Activated CD4-positive, alpha-beta T cell treated with anti-CD3 and anti-CD28 coated beads for 36 hours (primary cell): ENCODE measurements around the gene SYTL2. TPM values are rescaled to one million over a fixed set of nuclear protein-coding genes. Genes with fewer than 3 reads are reported as not detected.

Source experiments
- ATAC-seq: fragments of 200-7000 bp; cut with Tn5 transposase; one replicate; pipeline ENCODE4 v1.10.0; 2021; ENCODE audit warnings: mild to moderate bottlenecking, moderate library complexity
- CTCF ChIA-PET: fragments of 350-600 bp; sonication (Branson Sonifier 250); formaldehyde crosslinking; loops from one replicate; lab custom pipeline; 2021; ENCODE audit warnings: antibody characterized with exemption; lab: Charles Lee
- POLR2A ChIA-PET: fragments of 350-600 bp; sonication (Branson Sonifier 250); formaldehyde crosslinking; loops from one replicate; lab custom pipeline; 2021; ENCODE audit warnings: antibody characterized with exemption, inconsistent platforms; lab: Charles Lee
- DNase-seq: peaks from one replicate; pipeline ENCODE4 v3.0.0-alpha.2; 2020
- H3K27ac Mint-ChIP-seq: one replicate; pipeline ENCODE4 v1.8.0; 2021; ENCODE audit warnings: mixed read lengths
- H3K27me3 Mint-ChIP-seq: one replicate; pipeline ENCODE4 v1.8.0; 2021; ENCODE audit warnings: mixed read lengths
- H3K36me3 Mint-ChIP-seq: one replicate; pipeline ENCODE4 v1.8.0; 2021; ENCODE audit warnings: low read depth, mixed read lengths
- H3K4me1 Mint-ChIP-seq: one replicate; pipeline ENCODE4 v1.8.0; 2021; ENCODE audit warnings: mixed read lengths
- H3K4me3 Mint-ChIP-seq: one replicate; pipeline ENCODE4 v1.8.0; 2021; ENCODE audit warnings: mild to moderate bottlenecking, moderate library complexity, mixed read lengths
- H3K9me3 Mint-ChIP-seq: one replicate; pipeline ENCODE4 v1.8.0; 2021; ENCODE audit warnings: low read depth, mixed read lengths
- intact Hi-C, 2 experiments: fragments of 100-400 bp; cut with DNase I in 1 of 2; cut with micrococcal nuclease in 1 of 2; formaldehyde crosslinking; loops; one replicate each; pipeline versions ENCODE4 v1.14.2 to v1.15.1; 2022 to 2024; cut with DNase I, micrococcal nuclease
- total RNA-seq, 2 experiments: library from RNA; stranded (reverse); gene quantifications; one replicate each; pipeline ENCODE4 v1.2.3, GENCODE V29; 2021

Gene SYTL2
- total RNA-seq, 2 experiments from 2014 or later = 5.2 to 6.8 TPM

GRCh38 chr11:85749884-85750283 lies 61.1 kb downstream of the SYTL2 start:
- DNase-seq (no peak), ATAC-seq (no peak)
- H3K4me3 Mint-ChIP-seq = no peak overlapping the region
- POLR2A ChIA-PET = no interaction called here
- H3K36me3 Mint-ChIP-seq = peaks cover 7% of the 10 kb centered on the region
- H3K4me1 Mint-ChIP-seq = peaks cover 78% of the 10 kb centered on the region
- no peaks in the 10 kb centered on the region for H3K27me3 Mint-ChIP-seq
- CTCF ChIA-PET = interaction anchor here (0.6 kb wide), 1 partner anchor 298 kb away, joined by 3 read pairs; no protein-coding TSS in a partner anchor
- H3K27ac Mint-ChIP-seq = peak overlapping the region; percentile 64
- peaks cover 2% of the 10 kb centered on the region for H3K9me3 Mint-ChIP-seq
- intact Hi-C loops = loop anchor here (5.0 to 10.0 kb wide), 4 partner anchors 48 to 1057 kb away; no protein-coding TSS in a partner anchor

GRCh38 chr11:85749287-85749834 lies 61.6 kb downstream of the SYTL2 start:
- ChIA-PET POLR2A (no interaction called here), CTCF (interaction anchor here (0.7 to 1.3 kb wide), 2 partner anchors 12 to 93 kb away, joined by 3 to 4 read pairs; no protein-coding TSS in a partner anchor)
- Mint-ChIP-seq H3K36me3 (peaks cover 7% of the 10 kb centered on the region), H3K27me3 (no peaks in the 10 kb centered on the region), H3K4me3 (no peak overlapping the region), H3K9me3 (peaks cover 2% of the 10 kb centered on the region), H3K27ac (no peak overlapping the region), H3K4me1 (peaks cover 76% of the 10 kb centered on the region)
- intact Hi-C loops = no loop called here
- ATAC-seq = no peak
- DNase-seq = no peak

GRCh38 chr11:85748455-85748891 lies 62.5 kb downstream of the SYTL2 start:
- ATAC-seq (no peak), DNase-seq (no peak)
- Mint-ChIP-seq H3K4me1 (peaks cover 72% of the 10 kb centered on the region), H3K27me3 (no peaks in the 10 kb centered on the region), H3K4me3 (no peak overlapping the region), H3K27ac (no peak overlapping the region), H3K9me3 (peaks cover 2% of the 10 kb centered on the region), H3K36me3 (peaks cover 7% of the 10 kb centered on the region)
- CTCF ChIA-PET = interaction anchor here (0.7 to 1.3 kb wide), 3 partner anchors 11 to 92 kb away, joined by 3 to 5 read pairs (median 4); no protein-coding TSS in a partner anchor
- POLR2A ChIA-PET = no interaction called here
- intact Hi-C loops = no loop called here

GRCh38 chr11:85746670-85747069 lies 64.3 kb downstream of the SYTL2 start:
- Mint-ChIP-seq H3K4me3 (no peak overlapping the region), H3K4me1 (peaks cover 63% of the 10 kb centered on the region), H3K27ac (no peak overlapping the region), H3K9me3 (no peaks in the 10 kb centered on the region), H3K27me3 (no peaks in the 10 kb centered on the region), H3K36me3 (peaks cover 7% of the 10 kb centered on the region)
- ChIA-PET POLR2A (no interaction called here), CTCF (interaction anchor here (0.7 to 2.0 kb wide), 5 partner anchors 10 to 844 kb away, joined by 3 to 7 read pairs (median 3); no protein-coding TSS in a partner anchor)
- ATAC-seq (no peak), DNase-seq (no peak)
- intact Hi-C loops = no loop called here

- POLR2A ChIA-PET = no interaction called here
- intact Hi-C loops = no loop called here
- H3K36me3 Mint-ChIP-seq = peaks cover 7% of the 10 kb centered on the region
- H3K4me1 Mint-ChIP-seq = peaks cover 58% of the 10 kb centered on the region
- no peaks in the 10 kb centered on the region for H3K9me3 Mint-ChIP-seq
- no peak for DNase-seq
- CTCF ChIA-PET = interaction anchor here (1.2 to 2.0 kb wide), 3 partner anchors 9 to 845 kb away, joined by 3 to 7 read pairs (median 6); no protein-coding TSS in a partner anchor
- H3K4me3 Mint-ChIP-seq = no peak overlapping the region
- ATAC-seq = no peak
- H3K27me3 Mint-ChIP-seq = no peaks in the 10 kb centered on the region
- no peak overlapping the region for H3K27ac Mint-ChIP-seq
Measured at GRCh38 chr11:85745626-85746025, 65.3 kb downstream of the SYTL2 start.

- Mint-ChIP-seq H3K27ac (peak overlapping the region; percentile 72), H3K36me3 (peaks cover 9% of the 10 kb centered on the region), H3K4me3 (no peak overlapping the region), H3K27me3 (no peaks in the 10 kb centered on the region), H3K4me1 (peaks cover 44% of the 10 kb centered on the region), H3K9me3 (no peaks in the 10 kb centered on the region)
- peak; percentile 73 for ATAC-seq
- no peak for DNase-seq
- POLR2A ChIA-PET = no interaction called here
- intact Hi-C loops = no loop called here
- CTCF ChIA-PET = no interaction called here
Measured at GRCh38 chr11:85742873-85743275, 68.1 kb downstream of the SYTL2 start.

GRCh38 chr11:85742348-85742747 lies 68.6 kb downstream of the SYTL2 start:
- no peak for ATAC-seq
- no peak overlapping the region for H3K27ac Mint-ChIP-seq
- ChIA-PET CTCF (interaction anchor here (0.6 kb wide), 1 partner anchor 10 kb away, joined by 3 read pairs; no protein-coding TSS in a partner anchor), POLR2A (no interaction called here)
- no peaks in the 10 kb centered on the region for H3K9me3 Mint-ChIP-seq
- H3K36me3 Mint-ChIP-seq = peaks cover 9% of the 10 kb centered on the region
- H3K27me3 Mint-ChIP-seq = no peaks in the 10 kb centered on the region
- peaks cover 48% of the 10 kb centered on the region for H3K4me1 Mint-ChIP-seq
- no peak for DNase-seq
- intact Hi-C loops = no loop called here
- no peak overlapping the region for H3K4me3 Mint-ChIP-seq

- POLR2A ChIA-PET = no interaction called here
- H3K27ac Mint-ChIP-seq = no peak overlapping the region
- no peak overlapping the region for H3K4me3 Mint-ChIP-seq
- peaks cover 42% of the 10 kb centered on the region for H3K4me1 Mint-ChIP-seq
- H3K9me3 Mint-ChIP-seq = no peaks in the 10 kb centered on the region
- ATAC-seq = no peak
- DNase-seq = no peak
- peaks cover 5% of the 10 kb centered on the region for H3K36me3 Mint-ChIP-seq
- CTCF ChIA-PET = interaction anchor here (0.7 to 1.1 kb wide), 2 partner anchors 11 to 62 kb away, joined by 3 read pairs; no protein-coding TSS in a partner anchor
- intact Hi-C loops = no loop called here
- no peaks in the 10 kb centered on the region for H3K27me3 Mint-ChIP-seq
Measured at GRCh38 chr11:85740481-85741400, 70.2 kb downstream of the SYTL2 start.

GRCh38 chr11:85737738-85738137 lies 73.2 kb downstream of the SYTL2 start:
- Mint-ChIP-seq H3K4me3 (no peak overlapping the region), H3K27me3 (no peaks in the 10 kb centered on the region), H3K36me3 (peaks cover 16% of the 10 kb centered on the region), H3K9me3 (no peaks in the 10 kb centered on the region), H3K27ac (no peak overlapping the region), H3K4me1 (peaks cover 24% of the 10 kb centered on the region)
- intact Hi-C loops = no loop called here
- peak; percentile 47 for ATAC-seq
- POLR2A ChIA-PET = interaction anchor here (0.8 kb wide), 1 partner anchor 56 kb away, joined by 4 read pairs; no protein-coding TSS in a partner anchor
- DNase-seq = peak; percentile 23
- CTCF ChIA-PET = interaction anchor here (0.7 to 1.5 kb wide), 4 partner anchors 10 to 35 kb away, joined by 3 to 4 read pairs (median 3); no protein-coding TSS in a partner anchor

- peaks cover 19% of the 10 kb centered on the region for H3K4me1 Mint-ChIP-seq
- ATAC-seq = no peak
- H3K27me3 Mint-ChIP-seq = no peaks in the 10 kb centered on the region
- H3K4me3 Mint-ChIP-seq = no peak overlapping the region
- H3K9me3 Mint-ChIP-seq = no peaks in the 10 kb centered on the region
- POLR2A ChIA-PET = no interaction called here
- no peak overlapping the region for H3K27ac Mint-ChIP-seq
- CTCF ChIA-PET = interaction anchor here (1.3 kb wide), 1 partner anchor 10 kb away, joined by 6 read pairs; no protein-coding TSS in a partner anchor
- no peak for DNase-seq
- peaks cover 19% of the 10 kb centered on the region for H3K36me3 Mint-ChIP-seq
- intact Hi-C loops = no loop called here
Measured at GRCh38 chr11:85735876-85736460, 75.0 kb downstream of the SYTL2 start.

- no peak for ATAC-seq
- no peak for DNase-seq
- no peaks in the 10 kb centered on the region for H3K9me3 Mint-ChIP-seq
- ChIA-PET CTCF (no interaction called here), POLR2A (no interaction called here)
- no peak overlapping the region for H3K27ac Mint-ChIP-seq
- H3K4me3 Mint-ChIP-seq = no peak overlapping the region
- H3K36me3 Mint-ChIP-seq = peaks cover 16% of the 10 kb centered on the region
- intact Hi-C loops = no loop called here
- peaks cover 9% of the 10 kb centered on the region for H3K4me1 Mint-ChIP-seq
- H3K27me3 Mint-ChIP-seq = no peaks in the 10 kb centered on the region
Measured at GRCh38 chr11:85732965-85733364, 78.0 kb downstream of the SYTL2 start.
